SK-N-SH treated with all-trans-retinoic acid at 6 μM for 48 hours (cell line): Measurements from ENCODE around the gene SYK.
A peak's percentile ranks its signal among the peaks of the same experiment; 100 is the strongest.

Experiments used
- ATAC-seq: fragments of 200-7000 bp; cut with Tn5 transposase; 3 replicates; pipeline ENCODE4 v1.9.1; 2020; ENCODE audit warnings: mild to moderate bottlenecking, moderate library complexity
- BACH2 ChIP-seq: fragments of 250-450 bp; sonication (Bioruptor Pico); IDR thresholded peaks from 2 replicates; pipeline ENCODE4 v1.9.0; 2021; ENCODE audit warnings: mild to moderate bottlenecking, borderline replicate concordance
- CSDC2 ChIP-seq: fragments of 250-450 bp; sonication (Bioruptor Pico); IDR thresholded peaks from 2 replicates; pipeline ENCODE4 v1.5.0; 2020; ENCODE audit warnings: mild to moderate bottlenecking, moderate library complexity
- CSRNP3 ChIP-seq: fragments of 250-450 bp; sonication (Bioruptor Pico); IDR thresholded peaks from 2 replicates; pipeline ENCODE4 v1.5.1; 2021; ENCODE audit warnings: mild to moderate bottlenecking, moderate library complexity
- ESRRG ChIP-seq: fragments of 250-450 bp; sonication (Bioruptor Pico); IDR thresholded peaks from 2 replicates; pipeline ENCODE4 v1.6.1; 2021; ENCODE audit warnings: mild to moderate bottlenecking
- GLIS3 ChIP-seq: fragments of 250-450 bp; sonication (Bioruptor Pico); IDR thresholded peaks from 2 replicates; pipeline ENCODE4 v1.5.0; 2020; ENCODE audit warnings: mild to moderate bottlenecking, moderate library complexity
- ISL1 ChIP-seq: fragments of 250-450 bp; sonication (Bioruptor Pico); IDR thresholded peaks from 2 replicates; pipeline ENCODE4 v2.1.2; 2022; ENCODE audit warnings: mild to moderate bottlenecking, moderate library complexity
- OSR1 ChIP-seq: fragments of 250-450 bp; sonication (Bioruptor Pico); IDR thresholded peaks from 2 replicates; pipeline ENCODE4 v1.8.0; 2022; ENCODE audit warnings: moderate library complexity, mild to moderate bottlenecking, inconsistent platforms
- PPARA ChIP-seq: fragments of 250-450 bp; sonication (Bioruptor Pico); IDR thresholded peaks from 2 replicates; pipeline ENCODE4 v1.5.0; 2020; ENCODE audit warnings: mild to moderate bottlenecking, borderline replicate concordance
- RARB ChIP-seq: fragments of 250-450 bp; sonication (Bioruptor Pico); IDR thresholded peaks from 2 replicates; pipeline ENCODE4 v1.8.0; 2021; ENCODE audit warnings: mild to moderate bottlenecking, moderate library complexity
- SNAI2 ChIP-seq: fragments of 250-450 bp; sonication (Bioruptor Pico); IDR thresholded peaks from 2 replicates; pipeline ENCODE4 v1.5.0; 2020; ENCODE audit warnings: mild to moderate bottlenecking, moderate library complexity
- TCF4 ChIP-seq: fragments of 250-450 bp; sonication (Bioruptor Pico); IDR thresholded peaks from 2 replicates; pipeline ENCODE4 v1.8.0; 2021; ENCODE audit warnings: mild to moderate bottlenecking, moderate library complexity, borderline replicate concordance
- TOX ChIP-seq: fragments of 250-450 bp; sonication (Bioruptor Pico); IDR thresholded peaks from 2 replicates; pipeline ENCODE4 v1.8.0; 2021; ENCODE audit warnings: mild to moderate bottlenecking, moderate library complexity, borderline replicate concordance
- ZC3H10 ChIP-seq: fragments of 250-450 bp; sonication (Bioruptor Pico); IDR thresholded peaks from 2 replicates; pipeline ENCODE4 v1.5.1; 2021; ENCODE audit warnings: mild to moderate bottlenecking, moderate library complexity
- ZFP3 ChIP-seq: fragments of 250-450 bp; sonication (Bioruptor Pico); IDR thresholded peaks from 2 replicates; pipeline ENCODE4 v1.5.0; 2020; ENCODE audit warnings: mild to moderate bottlenecking, moderate library complexity
- ZFP30 ChIP-seq: fragments of 450-650 bp; formaldehyde crosslinking; IDR thresholded peaks from 2 replicates; pipeline ENCODE4 v1.5.0; 2022; ENCODE audit warnings: mild to moderate bottlenecking, moderate library complexity
- ZNF565 ChIP-seq: fragments of 450-650 bp; formaldehyde crosslinking; conservative IDR thresholded peaks from 2 replicates; pipeline ENCODE4 v1.5.0; 2020; ENCODE audit warnings: low read depth, mild to moderate bottlenecking, moderate library complexity
- ZNF70 ChIP-seq: fragments of 450-650 bp; formaldehyde crosslinking; IDR thresholded peaks from 2 replicates; pipeline ENCODE4 v1.5.0; 2020; ENCODE audit warnings: mild to moderate bottlenecking, moderate library complexity
- ZNF8 ChIP-seq: fragments of 450-650 bp; formaldehyde crosslinking; IDR thresholded peaks from 2 replicates; pipeline ENCODE4 v1.5.0; 2020; ENCODE audit warnings: mild to moderate bottlenecking, moderate library complexity
- TF ChIP-seq, protein P1 (sequence below): fragments of 250-450 bp; sonication (Bioruptor Pico); IDR thresholded peaks from 2 replicates; pipeline ENCODE4 v1.8.0; 2020; ENCODE audit warnings: mild to moderate bottlenecking, moderate library complexity, borderline replicate concordance
- TF ChIP-seq, protein P2 (sequence below): fragments of 250-450 bp; sonication (Bioruptor Pico); IDR thresholded peaks from 2 replicates; pipeline ENCODE4 v1.5.0; 2020; ENCODE audit warnings: mild to moderate bottlenecking, moderate library complexity

SYK gene

GRCh38 chr9:90921104-90921503 lies 119.5 kb downstream of the SYK start:
- TF ChIP-seq ZC3H10 (CRISPR knock-in tag), result no peak
- TF ChIP-seq, protein P1, sequence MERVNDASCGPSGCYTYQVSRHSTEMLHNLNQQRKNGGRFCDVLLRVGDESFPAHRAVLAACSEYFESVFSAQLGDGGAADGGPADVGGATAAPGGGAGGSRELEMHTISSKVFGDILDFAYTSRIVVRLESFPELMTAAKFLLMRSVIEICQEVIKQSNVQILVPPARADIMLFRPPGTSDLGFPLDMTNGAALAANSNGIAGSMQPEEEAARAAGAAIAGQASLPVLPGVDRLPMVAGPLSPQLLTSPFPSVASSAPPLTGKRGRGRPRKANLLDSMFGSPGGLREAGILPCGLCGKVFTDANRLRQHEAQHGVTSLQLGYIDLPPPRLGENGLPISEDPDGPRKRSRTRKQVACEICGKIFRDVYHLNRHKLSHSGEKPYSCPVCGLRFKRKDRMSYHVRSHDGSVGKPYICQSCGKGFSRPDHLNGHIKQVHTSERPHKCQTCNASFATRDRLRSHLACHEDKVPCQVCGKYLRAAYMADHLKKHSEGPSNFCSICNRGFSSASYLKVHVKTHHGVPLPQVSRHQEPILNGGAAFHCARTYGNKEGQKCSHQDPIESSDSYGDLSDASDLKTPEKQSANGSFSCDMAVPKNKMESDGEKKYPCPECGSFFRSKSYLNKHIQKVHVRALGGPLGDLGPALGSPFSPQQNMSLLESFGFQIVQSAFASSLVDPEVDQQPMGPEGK, result no peak
- TF ChIP-seq, protein P2, sequence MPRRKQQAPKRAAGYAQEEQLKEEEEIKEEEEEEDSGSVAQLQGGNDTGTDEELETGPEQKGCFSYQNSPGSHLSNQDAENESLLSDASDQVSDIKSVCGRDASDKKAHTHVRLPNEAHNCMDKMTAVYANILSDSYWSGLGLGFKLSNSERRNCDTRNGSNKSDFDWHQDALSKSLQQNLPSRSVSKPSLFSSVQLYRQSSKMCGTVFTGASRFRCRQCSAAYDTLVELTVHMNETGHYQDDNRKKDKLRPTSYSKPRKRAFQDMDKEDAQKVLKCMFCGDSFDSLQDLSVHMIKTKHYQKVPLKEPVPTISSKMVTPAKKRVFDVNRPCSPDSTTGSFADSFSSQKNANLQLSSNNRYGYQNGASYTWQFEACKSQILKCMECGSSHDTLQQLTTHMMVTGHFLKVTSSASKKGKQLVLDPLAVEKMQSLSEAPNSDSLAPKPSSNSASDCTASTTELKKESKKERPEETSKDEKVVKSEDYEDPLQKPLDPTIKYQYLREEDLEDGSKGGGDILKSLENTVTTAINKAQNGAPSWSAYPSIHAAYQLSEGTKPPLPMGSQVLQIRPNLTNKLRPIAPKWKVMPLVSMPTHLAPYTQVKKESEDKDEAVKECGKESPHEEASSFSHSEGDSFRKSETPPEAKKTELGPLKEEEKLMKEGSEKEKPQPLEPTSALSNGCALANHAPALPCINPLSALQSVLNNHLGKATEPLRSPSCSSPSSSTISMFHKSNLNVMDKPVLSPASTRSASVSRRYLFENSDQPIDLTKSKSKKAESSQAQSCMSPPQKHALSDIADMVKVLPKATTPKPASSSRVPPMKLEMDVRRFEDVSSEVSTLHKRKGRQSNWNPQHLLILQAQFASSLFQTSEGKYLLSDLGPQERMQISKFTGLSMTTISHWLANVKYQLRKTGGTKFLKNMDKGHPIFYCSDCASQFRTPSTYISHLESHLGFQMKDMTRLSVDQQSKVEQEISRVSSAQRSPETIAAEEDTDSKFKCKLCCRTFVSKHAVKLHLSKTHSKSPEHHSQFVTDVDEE, result no peak
- no peak for TF ChIP-seq ZNF565 (CRISPR knock-in tag)
- no peak for TF ChIP-seq ESRRG (CRISPR knock-in tag)
- no peak for TF ChIP-seq BACH2 (CRISPR knock-in tag)
- no peak for TF ChIP-seq ZNF8
- no peak for TF ChIP-seq CSDC2 (CRISPR knock-in tag)
- TF ChIP-seq OSR1 (CRISPR knock-in tag), result no peak
- no peak for TF ChIP-seq SNAI2 (CRISPR knock-in tag)
- TF ChIP-seq ISL1 (CRISPR knock-in tag), result no peak
- no peak for ATAC-seq

- ATAC-seq, result no peak
- TF ChIP-seq ZFP30 (CRISPR knock-in tag), result no peak
- no peak for TF ChIP-seq ESRRG (CRISPR knock-in tag)
- no peak for TF ChIP-seq ISL1 (CRISPR knock-in tag)
- no peak for TF ChIP-seq ZNF8
- TF ChIP-seq ZC3H10 (CRISPR knock-in tag), result no peak
- TF ChIP-seq BACH2 (CRISPR knock-in tag), result no peak
- no peak for TF ChIP-seq CSRNP3 (CRISPR knock-in tag)
- TF ChIP-seq RARB, result no peak
- TF ChIP-seq CSDC2 (CRISPR knock-in tag), result no peak
- no peak for TF ChIP-seq GLIS3 (CRISPR knock-in tag)
- TF ChIP-seq PPARA (CRISPR knock-in tag), result no peak
- TF ChIP-seq, protein P1, result no peak
- no peak for TF ChIP-seq TOX (CRISPR knock-in tag)
- no peak for TF ChIP-seq ZNF70 (CRISPR knock-in tag)
Measured at GRCh38 chr9:90921969-90922368, 120.3 kb downstream of the SYK start.

GRCh38 chr9:90925581-90926257 lies 124.1 kb downstream of the SYK start:
- ATAC-seq, result peak; percentile 31; the same call in 2 of the 3 replicates
- no peak for TF ChIP-seq SNAI2 (CRISPR knock-in tag)
- peak; percentile 92 for TF ChIP-seq ISL1 (CRISPR knock-in tag)
- TF ChIP-seq, all 23 proteins: peak for 1

DNA sequence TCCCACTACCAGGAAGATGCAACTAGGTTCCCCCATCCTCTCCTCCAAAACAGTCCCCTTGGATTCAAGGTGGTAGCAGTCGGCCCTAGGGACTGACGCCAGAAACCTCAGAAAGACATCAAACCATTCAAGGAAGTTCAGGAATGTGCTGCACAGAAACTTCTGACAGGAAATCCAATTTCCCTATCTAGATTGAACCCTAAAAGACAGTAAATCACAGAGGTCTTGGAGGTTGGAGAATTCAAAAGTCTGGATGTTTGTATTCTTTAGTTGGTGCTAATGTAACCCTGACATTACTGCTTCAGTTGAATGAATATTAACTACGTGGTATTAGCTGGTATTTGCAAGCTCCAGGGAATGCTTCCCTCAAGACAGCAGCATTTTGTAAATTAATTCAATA lies 125.3 kb downstream of the SYK start:
- no peak; the same call in 2 of the 3 replicates for ATAC-seq
- TF ChIP-seq ZFP3 (CRISPR knock-in tag) (no peak), ISL1 (CRISPR knock-in tag) (peak; percentile 73)
- TF ChIP-seq, all 23 proteins: peak for 1

- no peak for TF ChIP-seq TOX (CRISPR knock-in tag)
- no peak for TF ChIP-seq SNAI2 (CRISPR knock-in tag)
- no peak for TF ChIP-seq PPARA (CRISPR knock-in tag)
- TF ChIP-seq ZFP30 (CRISPR knock-in tag), result no peak
- TF ChIP-seq TCF4 (CRISPR knock-in tag), result no peak
- no peak for TF ChIP-seq GLIS3 (CRISPR knock-in tag)
Measured at GRCh38 chr9:90927496-90927895, 125.9 kb downstream of the SYK start.

More at GRCh38 chr9:90927496-90927895, 125.9 kb downstream of the SYK start:
- no peak for ATAC-seq
